Hepatocyte (in vitro differentiated cells): ENCODE results near the gene TMEM239.

Experiments
- CTCF ChIP-seq: fragments of 200-600 bp; sonication (generic); IDR thresholded peaks from 2 replicates; pipeline ENCODE4 v1.5.1; 2016; ENCODE audit warnings: antibody characterized with exemption, mild to moderate bottlenecking; ENCODE audit not compliant: poor library complexity
- EZH2 ChIP-seq: fragments of 200-600 bp; sonication (generic); IDR thresholded peaks from 2 replicates; pipeline ENCODE4 v1.6.1; 2016; ENCODE audit warnings: antibody characterized with exemption, mild to moderate bottlenecking, borderline replicate concordance
- EZH2phosphoT487 ChIP-seq: fragments of 200-600 bp; sonication (generic); IDR thresholded peaks from one replicate; pipeline ENCODE4 v1.6.1; 2018; ENCODE audit warnings: antibody characterized with exemption, mild to moderate bottlenecking, low read depth, moderate library complexity; ENCODE audit not compliant: unreplicated experiment, severe bottlenecking

- TF ChIP-seq CTCF (no peak), EZH2phosphoT487 (no peak), EZH2 (no peak)
Observed at GRCh38 chr20:2767768-2768631, 48.2 kb upstream of the TMEM239 start.
